Left forelimb (tissue), 1 donor: ENCODE data around the gene SIPA1L3.

ENCODE experiments used
- DNase-seq: peaks from one replicate; pipeline ENCODE4 v3.0.0-alpha.2; 2018; ENCODE audit warnings: low spot score

Gene SIPA1L3

GRCh38 chr19:38196245-38196837, 289.3 kb downstream of the SIPA1L3 start:
- no peak for DNase-seq

- DNase-seq = no peak
Measured at GRCh38 chr19:38196948-38197656, 290.1 kb downstream of the SIPA1L3 start.

- no peak for DNase-seq
Measured at GRCh38 chr19:38197937-38198704, 291.1 kb downstream of the SIPA1L3 start.

- DNase-seq = no peak
Measured at GRCh38 chr19:38199340-38199739, 292.3 kb downstream of the SIPA1L3 start.

- DNase-seq = no peak
Measured at GRCh38 chr19:38201731-38202130, 294.7 kb downstream of the SIPA1L3 start.

GRCh38 chr19:38202504-38202903, 295.5 kb downstream of the SIPA1L3 start:
- no peak for DNase-seq

GRCh38 chr19:38203197-38203596, 296.2 kb downstream of the SIPA1L3 start:
- DNase-seq = no peak

GRCh38 chr19:38204096-38204495, 297.1 kb downstream of the SIPA1L3 start:
- DNase-seq = no peak

GRCh38 chr19:38204728-38205127, 297.7 kb downstream of the SIPA1L3 start:
- no peak for DNase-seq

GRCh38 chr19:38206006-38206745, 299.2 kb downstream of the SIPA1L3 start:
- no peak for DNase-seq

- DNase-seq = no peak
Measured at GRCh38 chr19:38206928-38207327, 299.9 kb downstream of the SIPA1L3 start.

- DNase-seq = no peak
Measured at GRCh38 chr19:38207543-38207942, 300.5 kb downstream of the SIPA1L3 start.

GRCh38 chr19:38208571-38208970, 301.6 kb downstream of the SIPA1L3 start:
- no peak for DNase-seq

GRCh38 chr19:38209152-38209551, 302.1 kb downstream of the SIPA1L3 start:
- DNase-seq = no peak

- DNase-seq = peak; percentile 94
Measured at GRCh38 chr19:38209671-38210457, 302.9 kb downstream of the SIPA1L3 start.

GRCh38 chr19:38210458-38210987, 303.5 kb downstream of the SIPA1L3 start:
- DNase-seq = peak; percentile 95

- peak; percentile 84 for DNase-seq
Measured at GRCh38 chr19:38211151-38211591, 304.2 kb downstream of the SIPA1L3 start.

- DNase-seq = no peak
Measured at GRCh38 chr19:38211766-38212165, 304.8 kb downstream of the SIPA1L3 start.

GRCh38 chr19:38213469-38213868, 306.5 kb downstream of the SIPA1L3 start:
- no peak for DNase-seq

GRCh38 chr19:38213911-38214625, 307.1 kb downstream of the SIPA1L3 start:
- no peak for DNase-seq
